Occipital lobe (tissue), 2 donors: ENCODE results near the gene TBP. TPM values are rescaled to one million over a fixed set of nuclear protein-coding genes. Genes with fewer than 3 reads are reported as not detected.
"Not testable (repeated sequence)": the region's sequence is repeated elsewhere in the genome, so short reads cannot be mapped to it uniquely, and the experiment has no call there.

Experiments
- DNase-seq: peaks from one replicate; lab custom pipeline; 2025; lab: John Stamatoyannopoulos, UW
- total RNA-seq: library from RNA; depleted of rRNA; stranded (reverse); fragments of >200 nt; gene quantifications from one replicate; pipeline ENCODE4 v1.2.3, GENCODE V29; 2014

The TBP gene
- total RNA-seq, result 15.8 TPM

GRCh38 chr6:170554013-170554795 is at the start of gene TBP:
TBP (plus strand) TSS chr6:170554369; CDS start chr6:170557030, 2,661 bp downstream.
- peak; percentile 97 for DNase-seq

GRCh38 chr6:170504479-170504878 is 49.7 kb upstream of the TBP start:
- no peak for DNase-seq

GRCh38 chr6:170505306-170505705 is 48.9 kb upstream of the TBP start:
- no peak for DNase-seq

GRCh38 chr6:170506446-170506845 is 47.7 kb upstream of the TBP start:
- no peak for DNase-seq

GRCh38 chr6:170507728-170508127 is 46.4 kb upstream of the TBP start:
- not testable (repeated sequence) for DNase-seq

GRCh38 chr6:170508275-170508674 is 45.9 kb upstream of the TBP start:
- DNase-seq, result not testable (repeated sequence)

- not testable (repeated sequence) for DNase-seq
Measured at GRCh38 chr6:170508892-170509722, 45.1 kb upstream of the TBP start.

- no peak for DNase-seq
Measured at GRCh38 chr6:170509723-170510018, 44.5 kb upstream of the TBP start.

- DNase-seq, result no peak
Measured at GRCh38 chr6:170510631-170511030, 43.5 kb upstream of the TBP start.

GRCh38 chr6:170512249-170512648 is 41.9 kb upstream of the TBP start:
- DNase-seq, result no peak

- no peak for DNase-seq
Measured at GRCh38 chr6:170514908-170515307, 39.3 kb upstream of the TBP start.

GRCh38 chr6:170516783-170517616 is 37.2 kb upstream of the TBP start:
- peak; percentile 3 for DNase-seq

GRCh38 chr6:170522565-170523183 is 31.5 kb upstream of the TBP start:
- no peak for DNase-seq

GRCh38 chr6:170523256-170524171 is 30.7 kb upstream of the TBP start:
- no peak for DNase-seq

GRCh38 chr6:170524172-170524502 is 30.0 kb upstream of the TBP start:
- no peak for DNase-seq

GRCh38 chr6:170525795-170526194 is 28.4 kb upstream of the TBP start:
- DNase-seq, result no peak

GRCh38 chr6:170527995-170528394 is 26.2 kb upstream of the TBP start:
- not testable (repeated sequence) for DNase-seq

- peak; percentile 55 for DNase-seq
Measured at GRCh38 chr6:170529839-170530469, 24.2 kb upstream of the TBP start.

- DNase-seq, result no peak
Measured at GRCh38 chr6:170532867-170533488, 21.2 kb upstream of the TBP start.

GRCh38 chr6:170533792-170534191 is 20.4 kb upstream of the TBP start:
- DNase-seq, result no peak
